GM19099 (cell line): ENCODE data around the gene CD276.

Experiments used
- POLR2A ChIP-seq: IDR thresholded peaks from 3 replicates; pipeline ENCODE4 v1.6.1; 2011; ENCODE audit warnings: low read depth; ENCODE audit not compliant: insufficient read length; ENCODE audit errors: extremely low read depth

Gene CD276

DNA sequence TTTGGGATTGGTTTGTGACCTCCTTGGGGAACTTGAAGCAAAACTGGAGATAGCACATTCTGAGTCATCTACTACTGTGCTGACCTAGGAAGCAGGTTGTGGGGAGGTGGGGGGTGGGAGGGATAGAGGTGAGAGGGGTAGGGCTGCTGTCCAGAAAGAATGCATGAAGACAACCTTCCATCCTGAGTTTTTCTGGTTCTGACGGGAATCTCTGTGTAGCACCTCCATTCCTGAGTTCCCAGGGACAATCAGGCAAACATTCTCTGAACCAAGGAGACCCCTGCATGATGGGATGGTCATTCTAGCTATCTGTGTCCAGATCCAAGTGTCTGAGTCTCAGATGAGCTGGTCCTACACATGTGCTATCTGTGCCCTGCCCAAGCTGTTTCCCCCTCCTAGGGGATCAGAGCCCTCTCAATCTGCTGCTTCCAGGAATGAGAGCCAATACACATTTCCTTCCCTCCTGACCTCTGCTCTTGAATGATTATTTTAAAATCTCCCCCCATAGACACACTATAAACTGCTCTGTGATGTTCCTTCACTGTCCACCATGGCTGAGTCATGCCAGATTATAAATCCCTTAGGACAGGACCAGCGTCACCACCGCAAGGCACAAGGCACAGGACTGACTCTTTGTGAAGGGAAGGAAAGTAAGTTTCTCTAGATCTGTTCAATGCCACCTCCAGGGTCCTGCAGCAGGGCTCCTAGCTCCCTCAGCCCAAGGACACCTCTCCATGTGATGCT is 2.2 kb upstream of the CD276 start:
- no peak for TF ChIP-seq POLR2A

DNA sequence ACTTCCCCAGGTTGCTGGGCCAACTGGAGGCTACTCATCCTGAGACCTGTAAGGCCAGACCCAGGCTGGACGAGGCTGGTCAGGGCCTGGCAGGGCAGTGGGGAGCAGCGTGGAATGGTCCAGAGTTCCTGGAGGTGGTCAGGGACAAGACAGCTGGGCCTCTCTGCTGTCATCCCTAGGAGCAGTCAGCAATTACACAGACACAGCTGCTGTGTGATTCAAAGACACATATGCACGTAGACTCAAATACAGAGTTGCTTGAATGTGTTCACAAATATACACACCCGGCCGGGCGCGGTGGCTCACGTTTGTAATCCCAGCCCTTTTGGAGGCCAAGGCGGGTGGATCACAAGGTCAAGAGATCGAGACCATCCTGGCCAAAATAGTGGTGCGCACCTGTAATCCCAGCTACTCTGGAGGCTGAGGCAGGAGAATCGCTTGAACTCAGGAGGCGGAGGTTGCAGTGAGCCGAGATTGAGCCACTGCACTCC is 1.5 kb upstream of the CD276 start:
- TF ChIP-seq POLR2A = no peak

DNA sequence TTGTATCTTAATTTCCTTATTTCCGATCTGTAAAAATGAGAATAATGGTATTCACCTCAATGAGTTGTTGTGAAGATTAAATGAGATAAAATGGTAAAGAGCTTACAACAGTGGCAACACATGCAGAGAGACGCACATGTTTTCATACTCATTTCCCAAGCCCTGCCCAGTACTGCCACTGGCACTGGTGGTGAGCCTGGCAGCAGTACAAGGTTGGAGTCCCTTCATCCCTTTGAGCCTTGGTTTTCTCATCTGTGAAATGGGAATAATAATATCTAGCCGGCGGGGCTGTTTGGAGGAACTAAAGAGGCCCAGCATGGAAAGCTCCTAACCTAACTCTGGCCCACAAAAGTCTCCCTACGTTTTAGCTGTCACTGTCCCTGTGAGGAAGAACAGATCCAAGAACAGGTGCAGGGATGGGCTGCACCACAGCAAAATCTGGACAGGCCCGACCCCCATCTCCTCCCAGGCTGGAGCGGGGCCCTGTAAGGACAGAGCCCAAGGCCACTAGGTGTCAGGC is 866 bp upstream of the CD276 start:
- TF ChIP-seq POLR2A = no peak

- TF ChIP-seq POLR2A = no peak
Measured at GRCh38 chr15:73684581-73685455, 635 bp downstream of the CD276 start.

GRCh38 chr15:73685981-73686380 is 1.8 kb downstream of the CD276 start:
- TF ChIP-seq POLR2A = no peak

GRCh38 chr15:73686781-73687256 is 2.6 kb downstream of the CD276 start:
- TF ChIP-seq POLR2A = no peak

DNA sequence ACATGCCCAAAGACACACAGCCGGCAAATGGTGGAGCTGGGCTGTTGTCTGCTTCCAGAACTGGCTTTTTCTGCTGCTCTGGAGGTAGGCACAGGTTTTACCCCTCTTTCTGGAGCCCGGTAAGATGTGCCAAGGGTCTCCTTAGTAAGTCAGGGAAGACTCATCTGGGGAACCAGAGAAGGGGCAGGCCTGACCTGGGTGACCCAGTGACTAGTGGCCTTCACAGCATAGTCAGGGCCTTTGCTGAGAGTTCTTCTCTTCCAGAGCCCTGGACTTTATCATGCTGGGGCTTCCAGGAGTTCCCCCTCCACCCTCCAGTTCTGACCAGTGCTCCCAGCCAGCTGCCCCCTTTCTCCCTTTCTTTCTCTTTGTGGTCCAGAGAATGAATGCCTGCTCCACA is 3.2 kb downstream of the CD276 start:
- TF ChIP-seq POLR2A = no peak

DNA sequence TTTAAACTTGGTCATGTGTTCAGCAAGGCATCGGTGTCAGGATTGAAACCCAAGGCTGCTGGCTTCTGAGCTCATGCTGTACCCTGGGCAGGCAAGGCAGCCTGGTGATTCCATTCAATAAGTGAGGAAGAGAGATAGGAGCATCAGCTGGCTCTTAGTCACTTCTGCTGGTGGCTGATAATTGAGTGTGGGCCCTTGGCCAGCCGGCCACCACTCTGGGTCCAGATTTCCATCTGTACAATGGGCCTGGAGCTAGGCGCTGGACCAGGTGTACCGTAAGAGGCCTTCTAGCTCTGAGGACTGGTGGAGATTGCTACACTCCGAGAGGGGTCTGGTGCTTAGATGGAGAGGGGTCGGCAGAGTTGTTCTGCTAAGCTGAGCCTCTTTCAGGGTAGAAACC is 4.3 kb downstream of the CD276 start:
- TF ChIP-seq POLR2A = no peak

DNA sequence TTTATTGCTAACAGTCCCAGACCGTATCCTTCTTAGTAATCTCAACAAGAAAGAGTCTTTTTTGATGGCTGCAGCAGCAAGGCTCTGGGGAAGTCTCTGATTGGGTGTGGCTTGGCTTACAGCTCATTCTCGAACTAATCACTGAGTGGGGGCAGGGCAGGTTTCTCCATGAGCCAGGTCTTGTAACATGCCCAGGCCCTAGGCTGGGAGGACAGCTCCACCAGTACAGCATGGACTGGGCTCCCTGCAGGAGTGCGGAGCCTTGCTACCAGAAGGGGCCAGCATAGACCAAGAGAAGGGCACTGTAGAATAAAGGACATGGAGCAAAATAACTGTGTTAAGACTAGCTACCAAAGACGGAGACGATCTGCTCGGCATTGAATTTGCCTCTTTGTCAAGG is 7.2 kb downstream of the CD276 start:
- TF ChIP-seq POLR2A = no peak

GRCh38 chr15:73694419-73694818 is 10.2 kb downstream of the CD276 start:
- TF ChIP-seq POLR2A = no peak

DNA sequence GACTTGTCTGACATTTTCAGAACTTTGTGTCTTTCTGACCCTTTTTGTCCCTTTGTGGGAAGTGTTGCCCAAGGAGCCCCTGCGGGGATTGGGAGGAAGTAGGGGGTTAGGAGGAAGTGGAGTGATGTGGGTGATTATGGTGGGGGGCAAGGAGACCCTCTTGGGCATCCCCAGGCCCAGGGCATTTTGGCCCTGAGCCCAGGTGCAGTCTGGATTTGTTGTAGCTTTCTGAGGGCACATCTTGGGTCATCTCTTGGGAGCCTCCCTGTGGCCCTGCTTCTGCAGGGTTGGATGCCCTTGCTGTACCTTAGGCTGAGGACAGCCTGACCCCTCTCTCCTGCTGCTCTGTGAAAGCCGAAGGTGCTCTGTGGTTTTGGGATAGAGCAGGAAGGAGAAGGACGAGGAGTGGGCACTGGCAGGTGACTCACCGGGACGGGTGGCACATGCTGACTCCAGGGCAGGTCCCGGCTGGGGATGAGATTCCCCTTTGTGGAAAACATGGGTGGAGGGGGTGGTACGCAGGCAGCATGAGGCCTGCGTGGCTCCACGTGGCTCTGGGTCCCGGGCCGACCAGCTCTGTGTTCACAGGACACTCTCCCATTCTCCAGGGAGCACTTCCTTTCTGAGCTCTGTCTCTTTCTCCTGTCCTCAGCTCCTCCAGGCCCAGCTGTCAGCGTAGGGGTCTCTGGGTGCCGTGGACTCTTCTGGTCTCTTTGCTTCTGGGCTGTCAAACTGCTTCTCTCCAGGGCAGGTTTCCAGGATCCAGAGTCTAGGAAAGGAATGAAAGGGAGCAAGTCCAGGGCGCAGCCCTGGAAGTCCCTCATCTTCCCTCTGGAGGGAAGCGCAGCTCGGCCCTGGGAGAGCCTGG is 11.8 kb downstream of the CD276 start:
- no peak for TF ChIP-seq POLR2A

DNA sequence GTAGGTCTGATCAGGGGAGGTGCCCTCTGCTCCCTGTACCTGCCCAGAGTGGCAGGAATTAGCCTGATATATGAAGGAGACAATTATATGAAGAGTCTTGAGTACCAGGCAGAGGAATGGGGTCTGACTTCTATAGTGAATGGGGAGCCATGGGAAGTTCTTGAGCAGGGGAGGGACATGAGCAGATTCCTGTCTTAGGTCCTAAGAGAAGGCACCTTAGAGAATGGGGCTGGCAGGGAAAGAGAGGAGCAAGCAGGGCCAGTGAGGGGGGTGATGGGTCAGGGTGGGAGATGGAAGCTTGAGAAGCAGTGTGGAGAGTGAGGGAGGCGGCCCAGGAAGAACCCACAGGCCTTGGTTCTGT is 12.4 kb downstream of the CD276 start:
- TF ChIP-seq POLR2A = no peak

GRCh38 chr15:73697033-73697467 is 12.9 kb downstream of the CD276 start:
- no peak for TF ChIP-seq POLR2A

DNA sequence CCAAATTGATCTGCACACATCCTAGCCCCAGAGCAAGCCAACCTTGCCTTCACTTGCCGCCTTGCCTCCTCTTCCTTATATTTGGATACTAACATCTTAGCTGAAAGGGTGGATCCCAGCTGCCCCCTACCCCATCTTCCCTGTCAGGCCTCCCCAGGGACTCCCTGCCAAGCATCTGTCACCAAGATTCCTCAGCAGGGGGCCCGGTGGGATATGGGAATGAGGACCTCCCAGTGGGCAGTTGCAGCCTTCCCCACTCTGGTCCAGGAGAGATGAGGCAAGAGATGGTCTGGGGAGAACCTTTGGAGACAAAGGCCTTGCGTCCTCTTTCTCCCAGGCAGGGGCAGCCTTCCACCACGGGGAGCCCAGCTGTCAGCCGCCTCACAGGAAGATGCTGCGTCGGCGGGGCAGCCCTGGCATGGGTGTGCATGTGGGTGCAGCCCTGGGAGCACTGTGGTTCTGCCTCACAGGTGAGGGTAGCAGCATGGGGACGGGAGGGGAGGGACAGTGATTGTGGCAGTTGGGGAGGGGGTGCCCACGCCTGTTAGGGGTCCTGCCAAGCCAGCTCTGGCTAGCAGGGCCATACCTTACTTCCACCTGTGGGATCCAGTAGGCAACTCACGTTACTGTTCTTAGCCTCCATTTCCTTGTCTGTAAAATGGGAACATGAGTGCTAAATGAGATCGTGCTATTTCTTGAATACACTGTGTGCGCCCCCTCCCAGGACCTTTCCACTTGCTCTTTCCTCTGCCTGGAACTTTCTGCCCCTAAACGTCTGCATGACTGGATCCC is 15.3 kb downstream of the CD276 start:
- no peak for TF ChIP-seq POLR2A

DNA sequence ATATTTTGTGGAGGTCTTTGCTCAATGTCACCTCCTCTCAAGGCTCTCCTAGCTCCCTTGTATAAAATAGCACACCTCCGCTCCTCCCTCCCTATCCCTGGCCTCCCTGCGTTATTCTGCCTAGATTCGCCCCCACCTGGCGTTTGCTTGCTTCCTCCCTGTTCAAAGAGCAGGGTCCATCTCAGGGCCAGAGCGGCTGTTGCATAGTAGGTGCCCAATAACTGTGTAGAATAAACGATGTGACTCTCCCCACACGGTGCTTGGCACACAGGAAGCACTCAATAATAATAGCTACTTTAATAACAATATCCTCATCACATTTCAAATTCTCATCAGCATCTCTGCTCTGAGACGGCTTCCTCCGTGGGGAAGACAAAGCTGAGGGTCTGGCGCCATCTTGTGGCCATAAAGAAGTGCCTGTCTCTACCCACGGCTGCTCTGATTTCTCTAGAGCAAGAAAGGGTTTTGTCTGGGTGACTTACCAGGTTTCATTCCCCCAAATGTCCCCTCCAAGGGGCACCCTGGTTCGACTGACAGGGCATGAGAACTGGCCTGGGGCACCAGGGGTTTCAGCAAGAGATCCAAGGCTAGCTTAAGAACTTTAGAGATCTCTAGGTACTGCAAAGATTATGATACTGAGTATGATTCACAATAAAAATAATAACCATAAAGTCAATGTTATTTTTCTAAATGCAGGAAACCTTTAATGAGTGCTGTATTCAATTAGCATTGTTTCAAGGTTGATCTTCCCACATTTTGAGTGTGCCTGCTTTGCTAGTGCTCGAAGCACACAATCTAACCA is 16.1 kb downstream of the CD276 start:
- TF ChIP-seq POLR2A = no peak
